Skeletal muscle cell (primary cell): ENCODE results near the gene FAM120AOS.

Experiments used
- DNase-seq: peaks from one replicate; pipeline ENCODE4 v3.0.0-alpha.2; 2010; ENCODE audit warnings: low read depth
- H3K4me3 ChIP-seq: 2 replicates; pipeline ENCODE4 v1.5.1; 2011; ENCODE audit warnings: low read depth, mild to moderate bottlenecking, control low read depth, low read length, moderate library complexity

Gene FAM120AOS

GRCh38 chr9:93453047-93453914 lies at the start of gene FAM120AOS:
TSS of gene FAM120AOS (minus strand) at chr9:93453581. CDS start at chr9:93452709, 872 bp downstream.
- DNase-seq: peak; percentile 88
- H3K4me3 ChIP-seq: peak within 1 kb of the TSS; percentile 83

- H3K4me3 ChIP-seq: no peak overlapping the region
- DNase-seq: no peak
These were observed 48.0 kb upstream of the FAM120AOS start for GRCh38 chr9:93501406-93501805.

- DNase-seq: no peak
- H3K4me3 ChIP-seq: no peak overlapping the region
These were observed 47.4 kb upstream of the FAM120AOS start for GRCh38 chr9:93500571-93501298.

GRCh38 chr9:93496285-93496684 lies 42.9 kb upstream of the FAM120AOS start:
- no peak for DNase-seq
- no peak overlapping the region for H3K4me3 ChIP-seq

GRCh38 chr9:93493949-93494348 lies 40.6 kb upstream of the FAM120AOS start:
- H3K4me3 ChIP-seq: no peak overlapping the region
- no peak for DNase-seq

- no peak overlapping the region for H3K4me3 ChIP-seq
- no peak for DNase-seq
These were observed 38.9 kb upstream of the FAM120AOS start for GRCh38 chr9:93492327-93492726.

GRCh38 chr9:93491593-93492232 lies 38.3 kb upstream of the FAM120AOS start:
- DNase-seq: no peak
- no peak overlapping the region for H3K4me3 ChIP-seq

GRCh38 chr9:93488244-93488643 lies 34.9 kb upstream of the FAM120AOS start:
- DNase-seq: no peak
- H3K4me3 ChIP-seq: no peak overlapping the region

- no peak for DNase-seq
- H3K4me3 ChIP-seq: no peak overlapping the region
These were observed 32.9 kb upstream of the FAM120AOS start for GRCh38 chr9:93486268-93486667.

GRCh38 chr9:93483497-93483896 lies 30.1 kb upstream of the FAM120AOS start:
- H3K4me3 ChIP-seq: no peak overlapping the region
- DNase-seq: no peak

GRCh38 chr9:93480728-93481324 lies 27.4 kb upstream of the FAM120AOS start:
- DNase-seq: no peak
- H3K4me3 ChIP-seq: no peak overlapping the region

GRCh38 chr9:93480262-93480661 lies 26.9 kb upstream of the FAM120AOS start:
- no peak for DNase-seq
- no peak overlapping the region for H3K4me3 ChIP-seq

- peak; percentile 23 for DNase-seq
- no peak overlapping the region for H3K4me3 ChIP-seq
These were observed 26.3 kb upstream of the FAM120AOS start for GRCh38 chr9:93479726-93480125.

- no peak overlapping the region for H3K4me3 ChIP-seq
- DNase-seq: no peak
These were observed 24.0 kb upstream of the FAM120AOS start for GRCh38 chr9:93477397-93477796.

- no peak overlapping the region for H3K4me3 ChIP-seq
- DNase-seq: no peak
These were observed 23.5 kb upstream of the FAM120AOS start for GRCh38 chr9:93476924-93477323.

- no peak overlapping the region for H3K4me3 ChIP-seq
- no peak for DNase-seq
These were observed 22.5 kb upstream of the FAM120AOS start for GRCh38 chr9:93475856-93476255.

- no peak overlapping the region for H3K4me3 ChIP-seq
- no peak for DNase-seq
These were observed 21.7 kb upstream of the FAM120AOS start for GRCh38 chr9:93475108-93475507.

- H3K4me3 ChIP-seq: no peak overlapping the region
- DNase-seq: no peak
These were observed 20.0 kb upstream of the FAM120AOS start for GRCh38 chr9:93473411-93473810.

- H3K4me3 ChIP-seq: no peak overlapping the region
These were observed 17.7 kb upstream of the FAM120AOS start for GRCh38 chr9:93471124-93471523.

GRCh38 chr9:93470391-93470790 lies 17.0 kb upstream of the FAM120AOS start:
- DNase-seq: no peak
- H3K4me3 ChIP-seq: no peak overlapping the region

More at GRCh38 chr9:93471124-93471523, 17.7 kb upstream of the FAM120AOS start:
- DNase-seq: no peak
